K562 (cell line): ENCODE measurements around the gene ASIC3. TPM values are rescaled to one million over a fixed set of nuclear protein-coding genes. Genes with fewer than 3 reads are reported as not detected.

Experiments used
- HMG20A ChIP-seq: fragments of 450-650 bp; formaldehyde crosslinking; conservative IDR thresholded peaks from 2 replicates; pipeline ENCODE4 v1.4.0; 2020; ENCODE audit warnings: mild to moderate bottlenecking, mixed read lengths
- JUN ChIP-seq, 2 experiments: sonication (generic) in 1 of 2; formaldehyde crosslinking in 1 of 2; IDR thresholded peaks; 2 replicates each; pipeline versions ENCODE4 v1.6.1 to v1.8.0; 2012 to 2022; ENCODE audit warnings: borderline replicate concordance in 2 of 2, mild to moderate bottlenecking in 2 of 2, improper control_type of control experiment in 1 of 2, low read depth in 1 of 2, low read length in 1 of 2, missing genetic modification reagents in 1 of 2
- KDM4B ChIP-seq, 2 experiments: fragments of 450-650 bp in 1 of 2; sonication (generic) in 1 of 2; IDR thresholded peaks; 2 replicates each; pipeline ENCODE4 v1.6.1; 2016 to 2017; ENCODE audit warnings: borderline replicate concordance in 2 of 2, antibody characterized with exemption in 1 of 2, low read depth in 1 of 2, mild to moderate bottlenecking in 1 of 2
- SMAD2 ChIP-seq: fragments of 150-350 bp; IDR thresholded peaks from 2 replicates; pipeline ENCODE4 v1.6.1; 2014; ENCODE audit warnings: low read depth, mild to moderate bottlenecking, low read length
- ZNF764 ChIP-seq: fragments of 250-450 bp; sonication (Bioruptor Pico); IDR thresholded peaks from 2 replicates; pipeline ENCODE4 v1.4.0; 2020; ENCODE audit warnings: low read depth, mild to moderate bottlenecking, moderate library complexity
- polyA plus RNA-seq, 8 experiments: library from polyadenylated mRNA; depleted of rRNA in 4 of 8; stranded (reverse) in 5 of 8; unstranded in 3 of 8; fragments of >200 nt; fragmentation: Nextera tagmentation in 2 of 8; fragmentation: Illumina TruSeq in 1 of 8; extraction: Ambion mirVana in 2 of 8; extraction: Trizol in 1 of 8; gene quantifications; 2 replicates each; pipeline versions ENCODE4 v1.2.1 to v1.2.3, GENCODE V29; 2011 to 2014; ENCODE audit warnings: inconsistent platforms in 1 of 8, missing spikeins in 1 of 8
- total RNA-seq, 7 experiments: library from RNA; depleted of rRNA in 6 of 7; stranded (reverse); fragments of >200 nt in 6 of 7; fragmentation: Illumina TruSeq in 2 of 7; extraction: Trizol in 2 of 7; gene quantifications; 2 replicates each; pipeline versions ENCODE4 v1.2.1 to v1.2.3, GENCODE V29; 2011 to 2021; ENCODE audit warnings: low replicate concordance in 1 of 7
- TF ChIP-seq, protein P1 (sequence below): fragments of 200-600 bp; sonication (generic); IDR thresholded peaks from one replicate; pipeline ENCODE4 v1.6.1; 2012; ENCODE audit warnings: mild to moderate bottlenecking, low read depth, low read length, inconsistent platforms
- TF ChIP-seq, protein P2 (sequence below): fragments of 450-650 bp; IDR thresholded peaks from 2 replicates; pipeline ENCODE4 v1.6.1; 2016; ENCODE audit warnings: borderline replicate concordance

ASIC3 gene
- total and polyA plus RNA-seq, 9 of the 15 experiments (the other 6 are each of a cell fraction or from before 2014, with no cell fraction given) = 0.11 to 5.0 (median 0.87) TPM

DNA sequence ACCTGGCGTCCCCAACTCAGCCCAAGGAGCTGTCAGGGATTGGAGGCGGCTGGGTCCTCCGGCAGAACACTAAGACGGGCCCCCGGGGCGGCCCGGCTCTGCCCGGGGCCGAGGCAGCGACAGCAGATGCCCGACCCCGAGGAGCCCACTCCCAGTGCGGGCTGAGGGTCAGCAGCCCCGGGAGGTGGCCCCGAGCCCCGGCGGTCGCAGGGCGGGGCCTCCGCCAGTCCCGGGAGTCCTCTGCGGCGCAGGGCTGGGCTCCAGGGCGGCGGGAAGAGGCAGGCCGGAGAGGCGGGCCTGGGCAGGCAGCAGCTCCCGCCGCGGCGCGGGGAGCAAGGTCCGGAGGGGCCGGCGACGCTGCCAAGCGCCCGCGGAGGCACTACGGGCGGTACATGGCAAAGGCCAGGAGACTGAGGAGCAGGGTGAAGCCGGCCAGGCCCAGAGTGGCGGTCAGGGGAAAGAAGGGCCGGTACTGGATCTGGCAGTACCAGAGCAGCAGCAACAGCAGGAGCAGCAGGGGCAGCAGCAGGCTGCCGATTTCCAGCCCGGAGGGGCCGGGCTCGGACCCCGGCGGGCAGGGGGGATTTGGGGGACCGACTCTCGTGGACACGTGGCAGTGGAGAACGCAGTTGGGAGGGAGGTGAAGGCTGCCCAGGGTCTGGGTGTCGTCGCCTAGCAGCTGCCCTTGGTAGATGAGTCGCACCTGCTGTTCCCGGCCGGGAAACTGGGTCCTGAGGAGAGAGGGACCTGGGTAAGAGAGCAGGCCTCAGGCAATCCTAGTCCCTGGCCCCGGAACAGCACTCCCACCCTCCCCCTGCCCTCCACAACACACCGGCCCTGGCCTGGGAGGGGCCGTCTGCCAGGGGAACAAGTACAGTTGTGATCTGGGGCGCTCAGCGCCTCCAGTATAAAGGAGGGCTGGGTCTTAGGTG is 33.1 kb downstream of the ASIC3 start (continued):
- TF ChIP-seq ZNF764 (CRISPR knock-in tag) = 0 out of 2 replicates have a peak, but pooled peaks have one; percentile 1
- no peak for TF ChIP-seq JUN (IDR thresholded peaks at IDR 0.05; ENCODE audit: borderline replicate concordance, low read depth, low read length)
- 0 out of 2 replicates have a peak, but pooled peaks have one; percentile 23 for TF ChIP-seq JUN (CRISPR knock-in tag; IDR thresholded peaks at IDR 0.05; ENCODE audit: borderline replicate concordance)
- TF ChIP-seq HMG20A = no peak
- TF ChIP-seq, protein P1, sequence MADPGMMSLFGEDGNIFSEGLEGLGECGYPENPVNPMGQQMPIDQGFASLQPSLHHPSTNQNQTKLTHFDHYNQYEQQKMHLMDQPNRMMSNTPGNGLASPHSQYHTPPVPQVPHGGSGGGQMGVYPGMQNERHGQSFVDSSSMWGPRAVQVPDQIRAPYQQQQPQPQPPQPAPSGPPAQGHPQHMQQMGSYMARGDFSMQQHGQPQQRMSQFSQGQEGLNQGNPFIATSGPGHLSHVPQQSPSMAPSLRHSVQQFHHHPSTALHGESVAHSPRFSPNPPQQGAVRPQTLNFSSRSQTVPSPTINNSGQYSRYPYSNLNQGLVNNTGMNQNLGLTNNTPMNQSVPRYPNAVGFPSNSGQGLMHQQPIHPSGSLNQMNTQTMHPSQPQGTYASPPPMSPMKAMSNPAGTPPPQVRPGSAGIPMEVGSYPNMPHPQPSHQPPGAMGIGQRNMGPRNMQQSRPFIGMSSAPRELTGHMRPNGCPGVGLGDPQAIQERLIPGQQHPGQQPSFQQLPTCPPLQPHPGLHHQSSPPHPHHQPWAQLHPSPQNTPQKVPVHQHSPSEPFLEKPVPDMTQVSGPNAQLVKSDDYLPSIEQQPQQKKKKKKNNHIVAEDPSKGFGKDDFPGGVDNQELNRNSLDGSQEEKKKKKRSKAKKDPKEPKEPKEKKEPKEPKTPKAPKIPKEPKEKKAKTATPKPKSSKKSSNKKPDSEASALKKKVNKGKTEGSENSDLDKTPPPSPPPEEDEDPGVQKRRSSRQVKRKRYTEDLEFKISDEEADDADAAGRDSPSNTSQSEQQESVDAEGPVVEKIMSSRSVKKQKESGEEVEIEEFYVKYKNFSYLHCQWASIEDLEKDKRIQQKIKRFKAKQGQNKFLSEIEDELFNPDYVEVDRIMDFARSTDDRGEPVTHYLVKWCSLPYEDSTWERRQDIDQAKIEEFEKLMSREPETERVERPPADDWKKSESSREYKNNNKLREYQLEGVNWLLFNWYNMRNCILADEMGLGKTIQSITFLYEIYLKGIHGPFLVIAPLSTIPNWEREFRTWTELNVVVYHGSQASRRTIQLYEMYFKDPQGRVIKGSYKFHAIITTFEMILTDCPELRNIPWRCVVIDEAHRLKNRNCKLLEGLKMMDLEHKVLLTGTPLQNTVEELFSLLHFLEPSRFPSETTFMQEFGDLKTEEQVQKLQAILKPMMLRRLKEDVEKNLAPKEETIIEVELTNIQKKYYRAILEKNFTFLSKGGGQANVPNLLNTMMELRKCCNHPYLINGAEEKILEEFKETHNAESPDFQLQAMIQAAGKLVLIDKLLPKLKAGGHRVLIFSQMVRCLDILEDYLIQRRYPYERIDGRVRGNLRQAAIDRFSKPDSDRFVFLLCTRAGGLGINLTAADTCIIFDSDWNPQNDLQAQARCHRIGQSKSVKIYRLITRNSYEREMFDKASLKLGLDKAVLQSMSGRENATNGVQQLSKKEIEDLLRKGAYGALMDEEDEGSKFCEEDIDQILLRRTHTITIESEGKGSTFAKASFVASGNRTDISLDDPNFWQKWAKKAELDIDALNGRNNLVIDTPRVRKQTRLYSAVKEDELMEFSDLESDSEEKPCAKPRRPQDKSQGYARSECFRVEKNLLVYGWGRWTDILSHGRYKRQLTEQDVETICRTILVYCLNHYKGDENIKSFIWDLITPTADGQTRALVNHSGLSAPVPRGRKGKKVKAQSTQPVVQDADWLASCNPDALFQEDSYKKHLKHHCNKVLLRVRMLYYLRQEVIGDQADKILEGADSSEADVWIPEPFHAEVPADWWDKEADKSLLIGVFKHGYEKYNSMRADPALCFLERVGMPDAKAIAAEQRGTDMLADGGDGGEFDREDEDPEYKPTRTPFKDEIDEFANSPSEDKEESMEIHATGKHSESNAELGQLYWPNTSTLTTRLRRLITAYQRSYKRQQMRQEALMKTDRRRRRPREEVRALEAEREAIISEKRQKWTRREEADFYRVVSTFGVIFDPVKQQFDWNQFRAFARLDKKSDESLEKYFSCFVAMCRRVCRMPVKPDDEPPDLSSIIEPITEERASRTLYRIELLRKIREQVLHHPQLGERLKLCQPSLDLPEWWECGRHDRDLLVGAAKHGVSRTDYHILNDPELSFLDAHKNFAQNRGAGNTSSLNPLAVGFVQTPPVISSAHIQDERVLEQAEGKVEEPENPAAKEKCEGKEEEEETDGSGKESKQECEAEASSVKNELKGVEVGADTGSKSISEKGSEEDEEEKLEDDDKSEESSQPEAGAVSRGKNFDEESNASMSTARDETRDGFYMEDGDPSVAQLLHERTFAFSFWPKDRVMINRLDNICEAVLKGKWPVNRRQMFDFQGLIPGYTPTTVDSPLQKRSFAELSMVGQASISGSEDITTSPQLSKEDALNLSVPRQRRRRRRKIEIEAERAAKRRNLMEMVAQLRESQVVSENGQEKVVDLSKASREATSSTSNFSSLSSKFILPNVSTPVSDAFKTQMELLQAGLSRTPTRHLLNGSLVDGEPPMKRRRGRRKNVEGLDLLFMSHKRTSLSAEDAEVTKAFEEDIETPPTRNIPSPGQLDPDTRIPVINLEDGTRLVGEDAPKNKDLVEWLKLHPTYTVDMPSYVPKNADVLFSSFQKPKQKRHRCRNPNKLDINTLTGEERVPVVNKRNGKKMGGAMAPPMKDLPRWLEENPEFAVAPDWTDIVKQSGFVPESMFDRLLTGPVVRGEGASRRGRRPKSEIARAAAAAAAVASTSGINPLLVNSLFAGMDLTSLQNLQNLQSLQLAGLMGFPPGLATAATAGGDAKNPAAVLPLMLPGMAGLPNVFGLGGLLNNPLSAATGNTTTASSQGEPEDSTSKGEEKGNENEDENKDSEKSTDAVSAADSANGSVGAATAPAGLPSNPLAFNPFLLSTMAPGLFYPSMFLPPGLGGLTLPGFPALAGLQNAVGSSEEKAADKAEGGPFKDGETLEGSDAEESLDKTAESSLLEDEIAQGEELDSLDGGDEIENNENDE = no peak
- no peak for TF ChIP-seq SMAD2
- TF ChIP-seq, protein P2, sequence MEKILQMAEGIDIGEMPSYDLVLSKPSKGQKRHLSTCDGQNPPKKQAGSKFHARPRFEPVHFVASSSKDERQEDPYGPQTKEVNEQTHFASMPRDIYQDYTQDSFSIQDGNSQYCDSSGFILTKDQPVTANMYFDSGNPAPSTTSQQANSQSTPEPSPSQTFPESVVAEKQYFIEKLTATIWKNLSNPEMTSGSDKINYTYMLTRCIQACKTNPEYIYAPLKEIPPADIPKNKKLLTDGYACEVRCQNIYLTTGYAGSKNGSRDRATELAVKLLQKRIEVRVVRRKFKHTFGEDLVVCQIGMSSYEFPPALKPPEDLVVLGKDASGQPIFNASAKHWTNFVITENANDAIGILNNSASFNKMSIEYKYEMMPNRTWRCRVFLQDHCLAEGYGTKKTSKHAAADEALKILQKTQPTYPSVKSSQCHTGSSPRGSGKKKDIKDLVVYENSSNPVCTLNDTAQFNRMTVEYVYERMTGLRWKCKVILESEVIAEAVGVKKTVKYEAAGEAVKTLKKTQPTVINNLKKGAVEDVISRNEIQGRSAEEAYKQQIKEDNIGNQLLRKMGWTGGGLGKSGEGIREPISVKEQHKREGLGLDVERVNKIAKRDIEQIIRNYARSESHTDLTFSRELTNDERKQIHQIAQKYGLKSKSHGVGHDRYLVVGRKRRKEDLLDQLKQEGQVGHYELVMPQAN = peak; percentile 69; the same call in 1 of the 2 replicates
- no peak for TF ChIP-seq KDM4B (IDR thresholded peaks at IDR 0.05; ENCODE audit: borderline replicate concordance in 2 of 2, low read depth in 1 of 2)
